SK-N-SH (cell line): Measurements from ENCODE around the gene TMEM174. TPM values are rescaled to one million over a fixed set of nuclear protein-coding genes. Genes with fewer than 3 reads are reported as not detected.

Experiments
- CTCF ChIA-PET: fragments of 300-600, 350-600 bp; formaldehyde crosslinking; extraction: SDS; loops from one replicate; lab custom pipeline; 2021; lab: Yijun Ruan, JAX
- POLR2A ChIA-PET: fragments of 350-600 bp; sonication (Branson Sonifier 250); formaldehyde crosslinking; extraction: SDS; loops from one replicate; lab custom pipeline; 2020; ENCODE audit warnings: antibody characterized with exemption, inconsistent platforms; lab: Yijun Ruan, JAX
- DNase-seq: peaks from one replicate; pipeline ENCODE4 v3.0.0; 2012
- H2AFZ ChIP-seq: fragments of 200-600 bp; sonication (generic); 2 replicates; pipeline ENCODE4 v1.8.1; 2016; ENCODE audit warnings: antibody characterized with exemption, mild to moderate bottlenecking, low read depth
- H3F3A ChIP-seq: fragments of 200-600 bp; sonication (generic); replicated peaks from 2 replicates; pipeline ENCODE3; 2016; ENCODE audit warnings: antibody characterized with exemption, mild to moderate bottlenecking; ENCODE audit not compliant: insufficient read depth
- H3K27ac ChIP-seq, 2 experiments: fragments of 200-500 bp in 1 of 2; fragments of 200-600 bp in 1 of 2; sonication (Bioruptor generic) in 1 of 2; sonication (generic), shearing (Covaris generic) in 1 of 2; 2 replicates each; pipeline versions ENCODE4 v1.5.1 to v1.6.1; 2014 to 2016; ENCODE audit warnings: low read depth in 2 of 2, inconsistent platforms in 1 of 2, low read length in 1 of 2, mild to moderate bottlenecking in 1 of 2, mixed read lengths in 1 of 2
- H3K27me3 ChIP-seq: fragments of 200-600 bp; sonication (generic), shearing (Covaris generic); 2 replicates; pipeline ENCODE4 v1.6.1; 2016; ENCODE audit warnings: mixed run types; ENCODE audit not compliant: insufficient read depth
- H3K36me3 ChIP-seq, 2 experiments: fragments of 200-500 bp in 1 of 2; fragments of 200-600 bp in 1 of 2; sonication (Bioruptor generic) in 1 of 2; sonication (generic) in 1 of 2; replicated peaks in 1 of 2; 2 replicates each; pipeline versions ENCODE3 to v1.5.1; 2014 to 2016; ENCODE audit warnings: low read length in 1 of 2, mild to moderate bottlenecking in 1 of 2; ENCODE audit not compliant: insufficient read depth in 2 of 2, control insufficient read depth in 1 of 2
- H3K4me1 ChIP-seq, 2 experiments: fragments of 200-500 bp in 1 of 2; fragments of 200-600 bp in 1 of 2; sonication (Bioruptor generic) in 1 of 2; sonication (generic), shearing (Covaris generic) in 1 of 2; 2 replicates each; pipeline versions ENCODE4 v1.5.1 to v1.6.1; 2014 to 2016; ENCODE audit warnings: low read depth in 1 of 2, low read length in 1 of 2, mixed run types in 1 of 2; ENCODE audit not compliant: insufficient read depth in 2 of 2, control insufficient read depth in 1 of 2
- H3K4me2 ChIP-seq: fragments of 200-600 bp; sonication (generic), shearing (Covaris generic); 2 replicates; pipeline ENCODE4 v1.6.1; 2017; ENCODE audit warnings: mixed run types
- H3K4me3 ChIP-seq, 2 experiments: fragments of 200-500 bp in 1 of 2; fragments of 200-600 bp in 1 of 2; sonication (Bioruptor generic) in 1 of 2; sonication (generic), shearing (Covaris generic) in 1 of 2; 2 replicates each; pipeline versions ENCODE4 v1.5.1 to v1.8.1; 2014 to 2016; ENCODE audit warnings: low read depth in 2 of 2, inconsistent platforms in 1 of 2, low read length in 1 of 2, mild to moderate bottlenecking in 1 of 2, mixed read lengths in 1 of 2, moderate library complexity in 1 of 2
- H3K79me2 ChIP-seq: fragments of 200-600 bp; sonication (generic); 2 replicates; pipeline ENCODE4 v1.8.1; 2017; ENCODE audit warnings: mild to moderate bottlenecking; ENCODE audit not compliant: insufficient read depth
- H3K9ac ChIP-seq: fragments of 200-600 bp; sonication (generic); 2 replicates; pipeline ENCODE4 v1.6.1; 2017; ENCODE audit warnings: mixed run types
- H3K9me2 ChIP-seq: fragments of 200-600 bp; sonication (generic); 2 replicates; pipeline ENCODE4 v1.6.1; 2017; ENCODE audit warnings: mixed run types
- H3K9me3 ChIP-seq: fragments of 200-600 bp; sonication (generic); 2 replicates; pipeline ENCODE4 v1.6.1; 2017; ENCODE audit warnings: mixed run types, mild to moderate bottlenecking, moderate library complexity
- H4K20me1 ChIP-seq: fragments of 200-600 bp; sonication (generic); 2 replicates; pipeline ENCODE4 v1.6.1; 2017; ENCODE audit warnings: mild to moderate bottlenecking, mixed run types; ENCODE audit not compliant: insufficient read depth
- ELF1 ChIP-seq: IDR thresholded peaks from 2 replicates; pipeline ENCODE4 v1.4.0; 2012
- EP300 ChIP-seq, 2 experiments: IDR thresholded peaks; 2 replicates each; pipeline versions ENCODE4 v1.4.0 to v1.6.1; 2012; ENCODE audit warnings: borderline replicate concordance in 1 of 2, low read depth in 1 of 2, low read length in 1 of 2
- EZH2phosphoT487 ChIP-seq: fragments of 200-600 bp; sonication (generic); IDR thresholded peaks from 2 replicates; pipeline ENCODE4 v1.6.1; 2017; ENCODE audit warnings: low read depth, mixed run types, mild to moderate bottlenecking, antibody characterized with exemption, moderate library complexity, borderline replicate concordance
- FOSL2 ChIP-seq: IDR thresholded peaks from 2 replicates; pipeline ENCODE4 v1.4.0; 2012; ENCODE audit warnings: low read depth, mild to moderate bottlenecking, moderate library complexity, borderline replicate concordance
- FOXJ3 ChIP-seq: sonication (generic); formaldehyde crosslinking; IDR thresholded peaks from 2 replicates; pipeline ENCODE4 v1.5.1; 2020; ENCODE audit warnings: mild to moderate bottlenecking, missing genetic modification reagents
- FOXM1 ChIP-seq: IDR thresholded peaks from 2 replicates; pipeline ENCODE4 v1.4.0; 2012; ENCODE audit warnings: low read depth, mild to moderate bottlenecking
- GABPA ChIP-seq: IDR thresholded peaks from 2 replicates; pipeline ENCODE4 v1.4.0; 2012; ENCODE audit warnings: low read depth, mild to moderate bottlenecking
- GATA2 ChIP-seq: sonication (generic); formaldehyde crosslinking; IDR thresholded peaks from 2 replicates; pipeline ENCODE4 v1.5.0; 2020; ENCODE audit warnings: mild to moderate bottlenecking, missing genetic modification reagents
- JUND ChIP-seq: IDR thresholded peaks from 2 replicates; pipeline ENCODE4 v1.4.0; 2012
- MEF2A ChIP-seq: IDR thresholded peaks from 2 replicates; pipeline ENCODE4 v1.4.0; 2012; ENCODE audit warnings: low read depth, borderline replicate concordance
- NFIC ChIP-seq: IDR thresholded peaks from 2 replicates; pipeline ENCODE4 v1.4.0; 2012; ENCODE audit warnings: borderline replicate concordance
- POLR2AphosphoS5 ChIP-seq: IDR thresholded peaks from 2 replicates; pipeline ENCODE4 v1.6.1; 2012; ENCODE audit warnings: low read depth, low read length
- RAD21 ChIP-seq: IDR thresholded peaks from 2 replicates; pipeline ENCODE4 v1.6.1; 2012; ENCODE audit warnings: mild to moderate bottlenecking, low read length
- RCOR1 ChIP-seq: fragments of 150-350 bp; IDR thresholded peaks from 2 replicates; pipeline ENCODE4 v1.6.1; 2017; ENCODE audit warnings: antibody characterized with exemption, low read length
- RFX5 ChIP-seq: IDR thresholded peaks from 2 replicates; pipeline ENCODE4 v1.6.1; 2012; ENCODE audit warnings: mild to moderate bottlenecking, improper control_type of control experiment, low read length
- SIN3A ChIP-seq: IDR thresholded peaks from 2 replicates; pipeline ENCODE4 v1.6.1; 2012; ENCODE audit warnings: low read depth, mild to moderate bottlenecking, low read length, moderate library complexity, borderline replicate concordance
- WGBS: methylation state at CpG from one replicate; pipeline ENCODE4 v1.1.6; 2017; ENCODE audit warnings: low lambda C conversion rate; 5-methylcytosine and 5-hydroxymethylcytosine counted together
- polyA plus RNA-seq, 3 experiments: library from polyadenylated mRNA; depleted of rRNA; stranded (reverse); fragments of >200 nt; gene quantifications; 2 replicates each; pipeline ENCODE4 v1.2.3, GENCODE V29; 2012
- TF ChIP-seq, protein P1 (sequence below): IDR thresholded peaks from 2 replicates; pipeline ENCODE4 v1.4.0; 2012; ENCODE audit warnings: low read depth
- TF ChIP-seq, protein P2 (sequence below): IDR thresholded peaks from 2 replicates; pipeline ENCODE4 v1.6.1; 2012; ENCODE audit warnings: mild to moderate bottlenecking, low read depth, low read length, moderate library complexity
- TF ChIP-seq, protein P3 (sequence below): fragments of 150-350 bp; IDR thresholded peaks from 2 replicates; pipeline ENCODE4 v1.6.1; 2017; ENCODE audit warnings: antibody characterized with exemption, low read length, low read depth, borderline replicate concordance
- TF ChIP-seq, protein P4 (sequence below): IDR thresholded peaks from 2 replicates; pipeline ENCODE4; 2012

TMEM174 gene
- polyA plus RNA-seq, 1 of the 3 experiments (the other 2 are of a cell fraction), result not detected

DNA sequence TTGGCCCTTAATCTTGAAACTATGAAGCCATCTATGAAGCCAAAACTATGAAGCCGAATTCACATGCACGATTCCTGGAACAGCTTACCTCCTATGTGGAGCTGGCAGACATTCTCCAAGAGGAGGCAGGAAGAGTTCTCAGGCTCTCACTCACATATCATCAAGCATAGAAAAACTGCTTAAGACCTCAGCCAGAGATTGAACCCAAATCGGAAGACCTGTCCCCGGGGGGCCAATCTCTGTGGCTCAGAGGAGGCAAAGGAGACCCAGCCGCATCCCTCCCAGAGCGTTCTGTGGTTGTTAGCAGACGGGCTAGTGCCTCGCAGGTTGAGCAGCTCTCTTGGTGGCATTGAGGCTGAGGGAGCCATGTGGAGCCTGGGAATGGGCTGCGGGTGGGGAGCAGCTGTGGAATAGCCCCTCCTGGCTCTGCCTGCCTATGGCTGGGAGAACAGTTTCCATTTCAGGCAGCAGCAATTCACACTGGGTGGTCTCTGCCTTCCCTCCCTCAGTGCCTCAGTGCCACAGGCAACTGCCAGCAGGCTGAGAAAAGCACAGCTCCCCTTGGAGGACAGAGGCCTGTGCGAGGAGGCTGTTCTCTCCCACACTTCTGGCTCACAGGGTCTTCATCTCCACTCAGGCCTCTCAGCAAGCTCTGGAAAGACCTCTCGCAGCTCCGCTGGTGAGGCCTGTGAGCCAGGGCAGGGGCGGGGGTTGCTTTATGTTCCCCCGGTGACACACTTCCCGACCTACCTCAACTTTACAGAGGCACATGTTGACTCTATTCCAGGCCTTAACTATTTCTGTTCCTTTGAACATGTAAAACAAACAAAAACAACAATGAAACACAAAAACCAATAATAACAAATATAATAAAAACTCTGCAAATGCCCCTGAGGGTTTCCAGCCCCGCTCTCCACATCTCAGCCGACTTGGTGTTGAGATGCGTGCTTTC, 17.4 kb upstream of the TMEM174 start (continued):
- TF ChIP-seq RFX5, result no peak
- TF ChIP-seq NFIC, result no peak
- TF ChIP-seq, protein P1, sequence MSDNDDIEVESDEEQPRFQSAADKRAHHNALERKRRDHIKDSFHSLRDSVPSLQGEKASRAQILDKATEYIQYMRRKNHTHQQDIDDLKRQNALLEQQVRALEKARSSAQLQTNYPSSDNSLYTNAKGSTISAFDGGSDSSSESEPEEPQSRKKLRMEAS, result no peak
- TF ChIP-seq FOSL2, result no peak
- no peak for TF ChIP-seq JUND
- TF ChIP-seq, protein P2, sequence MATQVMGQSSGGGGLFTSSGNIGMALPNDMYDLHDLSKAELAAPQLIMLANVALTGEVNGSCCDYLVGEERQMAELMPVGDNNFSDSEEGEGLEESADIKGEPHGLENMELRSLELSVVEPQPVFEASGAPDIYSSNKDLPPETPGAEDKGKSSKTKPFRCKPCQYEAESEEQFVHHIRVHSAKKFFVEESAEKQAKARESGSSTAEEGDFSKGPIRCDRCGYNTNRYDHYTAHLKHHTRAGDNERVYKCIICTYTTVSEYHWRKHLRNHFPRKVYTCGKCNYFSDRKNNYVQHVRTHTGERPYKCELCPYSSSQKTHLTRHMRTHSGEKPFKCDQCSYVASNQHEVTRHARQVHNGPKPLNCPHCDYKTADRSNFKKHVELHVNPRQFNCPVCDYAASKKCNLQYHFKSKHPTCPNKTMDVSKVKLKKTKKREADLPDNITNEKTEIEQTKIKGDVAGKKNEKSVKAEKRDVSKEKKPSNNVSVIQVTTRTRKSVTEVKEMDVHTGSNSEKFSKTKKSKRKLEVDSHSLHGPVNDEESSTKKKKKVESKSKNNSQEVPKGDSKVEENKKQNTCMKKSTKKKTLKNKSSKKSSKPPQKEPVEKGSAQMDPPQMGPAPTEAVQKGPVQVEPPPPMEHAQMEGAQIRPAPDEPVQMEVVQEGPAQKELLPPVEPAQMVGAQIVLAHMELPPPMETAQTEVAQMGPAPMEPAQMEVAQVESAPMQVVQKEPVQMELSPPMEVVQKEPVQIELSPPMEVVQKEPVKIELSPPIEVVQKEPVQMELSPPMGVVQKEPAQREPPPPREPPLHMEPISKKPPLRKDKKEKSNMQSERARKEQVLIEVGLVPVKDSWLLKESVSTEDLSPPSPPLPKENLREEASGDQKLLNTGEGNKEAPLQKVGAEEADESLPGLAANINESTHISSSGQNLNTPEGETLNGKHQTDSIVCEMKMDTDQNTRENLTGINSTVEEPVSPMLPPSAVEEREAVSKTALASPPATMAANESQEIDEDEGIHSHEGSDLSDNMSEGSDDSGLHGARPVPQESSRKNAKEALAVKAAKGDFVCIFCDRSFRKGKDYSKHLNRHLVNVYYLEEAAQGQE, result no peak
- no peak for TF ChIP-seq ELF1
- TF ChIP-seq EP300 (IDR thresholded peaks at IDR 0.05; ENCODE audit: borderline replicate concordance in 1 of 2, low read depth in 1 of 2, low read length in 1 of 2), result no peak

DNA sequence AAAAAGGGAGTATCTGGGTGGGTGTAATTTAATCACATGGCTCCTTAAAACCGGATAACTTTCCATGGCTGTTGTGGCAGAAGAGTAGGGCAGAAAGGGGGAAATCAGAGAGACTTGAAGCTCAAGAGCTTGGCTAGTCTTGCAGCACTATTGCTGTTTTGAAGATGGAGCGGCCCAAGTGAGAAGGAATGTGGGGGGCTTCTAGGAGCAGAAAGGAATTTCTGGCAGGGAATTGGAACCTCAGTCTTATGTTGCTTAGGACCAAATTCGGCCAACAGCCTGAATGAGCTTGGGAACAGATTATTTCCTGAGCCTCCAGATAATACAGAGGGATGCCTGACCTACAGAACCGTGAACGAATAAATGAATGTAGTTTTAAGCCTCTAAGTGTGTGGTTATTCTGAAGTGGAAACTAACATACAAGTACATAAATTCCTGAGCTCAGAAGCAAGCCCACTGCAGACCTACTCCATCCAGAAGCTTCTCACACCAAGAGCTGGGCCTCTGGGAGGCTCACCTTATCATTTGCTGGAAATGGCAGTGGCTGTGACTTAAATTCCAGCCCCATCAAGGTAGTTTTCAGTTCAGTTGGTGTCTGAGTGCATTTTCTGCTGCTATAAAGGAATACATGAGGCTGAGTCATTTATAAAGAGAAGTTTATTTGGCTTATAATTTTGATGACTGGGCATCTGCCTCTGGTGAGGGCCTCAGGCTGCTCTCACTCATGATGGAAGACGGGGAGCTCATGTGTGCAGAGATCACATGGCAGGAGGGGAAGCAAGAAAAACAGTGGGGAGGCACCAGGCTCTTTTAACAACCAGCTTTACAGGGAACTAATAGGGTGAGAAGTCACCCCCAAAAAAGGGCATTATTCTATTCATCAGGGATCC, 15.3 kb upstream of the TMEM174 start:
- Histone ChIP-seq H4K20me1 (no peaks in the 10 kb centered on the region), H3K27me3 (no peaks in the 10 kb centered on the region), H3K4me1 (no peaks in the 10 kb centered on the region), H3K36me3 (no peaks in the 10 kb centered on the region), H3K27ac (no peak overlapping the region), H3K4me3 (no peak overlapping the region), H3K9ac (no peak overlapping the region), H3F3A (no peaks in the 10 kb centered on the region), H3K4me2 (no peak overlapping the region), H3K9me2 (no peaks in the 10 kb centered on the region), H3K79me2 (no peaks in the 10 kb centered on the region), H2AFZ (no peak overlapping the region), H3K9me3 (no peaks in the 10 kb centered on the region)
- POLR2A ChIA-PET, result no interaction called here
- TF ChIP-seq FOXM1 (no peak), RCOR1 (no peak), FOSL2 (no peak), EZH2phosphoT487 (no peak), SIN3A (no peak), GATA2 (no peak), ELF1 (no peak), EP300 (IDR thresholded peaks at IDR 0.05; ENCODE audit: borderline replicate concordance in 1 of 2, low read depth in 1 of 2, low read length in 1 of 2) (no peak), GABPA (no peak), POLR2AphosphoS5 (no peak), RAD21 (no peak), FOXJ3 (no peak), MEF2A (no peak)
- TF ChIP-seq, protein P3, sequence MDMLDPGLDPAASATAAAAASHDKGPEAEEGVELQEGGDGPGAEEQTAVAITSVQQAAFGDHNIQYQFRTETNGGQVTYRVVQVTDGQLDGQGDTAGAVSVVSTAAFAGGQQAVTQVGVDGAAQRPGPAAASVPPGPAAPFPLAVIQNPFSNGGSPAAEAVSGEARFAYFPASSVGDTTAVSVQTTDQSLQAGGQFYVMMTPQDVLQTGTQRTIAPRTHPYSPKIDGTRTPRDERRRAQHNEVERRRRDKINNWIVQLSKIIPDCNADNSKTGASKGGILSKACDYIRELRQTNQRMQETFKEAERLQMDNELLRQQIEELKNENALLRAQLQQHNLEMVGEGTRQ, result no peak
- TF ChIP-seq, protein P4, sequence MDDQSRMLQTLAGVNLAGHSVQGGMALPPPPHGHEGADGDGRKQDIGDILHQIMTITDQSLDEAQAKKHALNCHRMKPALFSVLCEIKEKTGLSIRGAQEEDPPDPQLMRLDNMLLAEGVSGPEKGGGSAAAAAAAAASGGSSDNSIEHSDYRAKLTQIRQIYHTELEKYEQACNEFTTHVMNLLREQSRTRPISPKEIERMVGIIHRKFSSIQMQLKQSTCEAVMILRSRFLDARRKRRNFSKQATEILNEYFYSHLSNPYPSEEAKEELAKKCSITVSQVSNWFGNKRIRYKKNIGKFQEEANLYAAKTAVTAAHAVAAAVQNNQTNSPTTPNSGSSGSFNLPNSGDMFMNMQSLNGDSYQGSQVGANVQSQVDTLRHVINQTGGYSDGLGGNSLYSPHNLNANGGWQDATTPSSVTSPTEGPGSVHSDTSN, result no peak
- DNase-seq, result no peak
- WGBS, result 73% methylated on average over 6 of the region's 6 CpGs
- CTCF ChIA-PET, result interaction anchor here (1.3 kb wide), 1 partner anchor 13 kb away, joined by 6 read pairs; no protein-coding TSS in a partner anchor
